Coronary artery (tissue), 2 donors: ENCODE results near the gene ACTL9.

Source experiments
- DNase-seq: peaks from one replicate; pipeline ENCODE4 v3.0.0-alpha.2; 2017; ENCODE audit warnings: low spot score
- H3K27ac ChIP-seq, 2 donors: fragments of 200-600 bp; sonication (generic); one replicate each; pipeline ENCODE4 v1.5.1; 2016 to 2019
- H3K4me3 ChIP-seq: fragments of 200-600 bp; sonication (generic); 2 replicates; pipeline ENCODE4 v1.5.1; 2016; ENCODE audit warnings: mild to moderate bottlenecking, moderate library complexity
- CTCF ChIP-seq: fragments of 200-600 bp; sonication (generic); IDR thresholded peaks from one replicate; pipeline ENCODE4 v1.5.1; 2019; ENCODE audit warnings: antibody characterized with exemption

ACTL9 gene

GRCh38 chr19:8675066-8675465 is 23.5 kb downstream of the ACTL9 start:
- Histone ChIP-seq H3K4me3 (no peak overlapping the region), H3K27ac (no peak overlapping the region)
- no peak for TF ChIP-seq CTCF
- DNase-seq: no peak

- TF ChIP-seq CTCF: no peak
- Histone ChIP-seq H3K4me3 (no peak overlapping the region), H3K27ac (no peak overlapping the region)
- no peak for DNase-seq
Observed at GRCh38 chr19:8673276-8673891, 25.2 kb downstream of the ACTL9 start.

GRCh38 chr19:8666814-8667405 is 31.7 kb downstream of the ACTL9 start:
- TF ChIP-seq CTCF: no peak
- Histone ChIP-seq H3K4me3 (no peak overlapping the region), H3K27ac (no peak overlapping the region)
- no peak for DNase-seq

- no peak for DNase-seq
- no peak overlapping the region for H3K4me3 ChIP-seq
- TF ChIP-seq CTCF: no peak
- H3K27ac ChIP-seq: no peak overlapping the region
Observed at GRCh38 chr19:8665468-8666213, 33.0 kb downstream of the ACTL9 start.

GRCh38 chr19:8664671-8665057 is 33.9 kb downstream of the ACTL9 start:
- no peak overlapping the region for H3K27ac ChIP-seq
- H3K4me3 ChIP-seq: no peak overlapping the region
- no peak for TF ChIP-seq CTCF
- DNase-seq: no peak

- no peak for DNase-seq
- Histone ChIP-seq H3K27ac (no peak overlapping the region), H3K4me3 (no peak overlapping the region)
- no peak for TF ChIP-seq CTCF
Observed at GRCh38 chr19:8663920-8664670, 34.5 kb downstream of the ACTL9 start.
